PC-9 (cell line): ENCODE results near the gene HAT1.

ENCODE experiments used
- EZH2 ChIP-seq: fragments of 200-600 bp; sonication (generic); IDR thresholded peaks from 2 replicates; pipeline ENCODE4 v1.8.0; 2017; ENCODE audit warnings: antibody characterized with exemption, low read depth
- TF ChIP-seq, protein P1 (sequence below): fragments of 200-600 bp; sonication (generic); conservative IDR thresholded peaks from 2 replicates; pipeline ENCODE4 v1.6.1; 2017; ENCODE audit warnings: mixed run types, antibody characterized with exemption, mild to moderate bottlenecking, moderate library complexity

DNA sequence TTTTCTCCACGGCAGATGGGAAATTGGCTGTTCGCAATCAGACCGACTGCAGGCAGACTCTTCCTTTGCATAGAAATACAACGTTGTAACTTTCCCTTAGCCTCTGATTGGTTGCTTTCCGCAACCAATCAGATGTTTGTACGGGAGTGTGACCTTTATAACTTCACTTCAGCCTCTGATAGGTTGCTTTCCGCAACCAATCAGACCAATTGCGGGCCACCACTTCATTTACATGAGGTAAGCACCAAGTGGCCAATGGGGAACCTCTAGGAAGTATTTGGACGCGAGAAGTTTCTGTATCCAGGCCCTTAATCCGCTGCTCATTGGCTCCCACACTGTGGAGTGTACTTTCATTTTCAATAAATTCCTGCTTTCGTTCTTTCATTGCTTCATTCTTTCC lies 47.3 kb upstream of the HAT1 start:
- TF ChIP-seq, protein P1, sequence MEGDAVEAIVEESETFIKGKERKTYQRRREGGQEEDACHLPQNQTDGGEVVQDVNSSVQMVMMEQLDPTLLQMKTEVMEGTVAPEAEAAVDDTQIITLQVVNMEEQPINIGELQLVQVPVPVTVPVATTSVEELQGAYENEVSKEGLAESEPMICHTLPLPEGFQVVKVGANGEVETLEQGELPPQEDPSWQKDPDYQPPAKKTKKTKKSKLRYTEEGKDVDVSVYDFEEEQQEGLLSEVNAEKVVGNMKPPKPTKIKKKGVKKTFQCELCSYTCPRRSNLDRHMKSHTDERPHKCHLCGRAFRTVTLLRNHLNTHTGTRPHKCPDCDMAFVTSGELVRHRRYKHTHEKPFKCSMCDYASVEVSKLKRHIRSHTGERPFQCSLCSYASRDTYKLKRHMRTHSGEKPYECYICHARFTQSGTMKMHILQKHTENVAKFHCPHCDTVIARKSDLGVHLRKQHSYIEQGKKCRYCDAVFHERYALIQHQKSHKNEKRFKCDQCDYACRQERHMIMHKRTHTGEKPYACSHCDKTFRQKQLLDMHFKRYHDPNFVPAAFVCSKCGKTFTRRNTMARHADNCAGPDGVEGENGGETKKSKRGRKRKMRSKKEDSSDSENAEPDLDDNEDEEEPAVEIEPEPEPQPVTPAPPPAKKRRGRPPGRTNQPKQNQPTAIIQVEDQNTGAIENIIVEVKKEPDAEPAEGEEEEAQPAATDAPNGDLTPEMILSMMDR = no peak
- TF ChIP-seq EZH2 = no peak
